Lung (tissue), 12 donors: ENCODE data around the gene ENKD1. TPM values are rescaled to one million over a fixed set of nuclear protein-coding genes. Genes with fewer than 3 reads are reported as not detected.

Experiments
- ATAC-seq: fragments of 200-7000 bp; cut with Tn5 transposase; one replicate; pipeline ENCODE4 v1.9.1; 2020; ENCODE audit warnings: moderate number of reproducible peaks; ENCODE audit not compliant: insufficient read depth, low FRiP score
- DNase-seq, 3 donors: peaks; one replicate each; pipeline ENCODE4 v3.0.0-alpha.2; 2013 to 2017
- H3K27ac ChIP-seq, 2 donors: one replicate each; pipeline ENCODE4 v1.5.1; 2013; ENCODE audit warnings: mild to moderate bottlenecking in 2 of 2, moderate library complexity in 2 of 2, control low read depth in 1 of 2, inconsistent platforms in 1 of 2, low read depth in 1 of 2, low read length in 1 of 2
- H3K27me3 ChIP-seq, 3 donors: one replicate each; pipeline ENCODE4 v1.5.1; 2013; ENCODE audit warnings: low read length in 2 of 3; ENCODE audit not compliant: control insufficient read depth in 3 of 3, insufficient read depth in 3 of 3
- H3K36me3 ChIP-seq, 4 donors: one replicate each; pipeline ENCODE4 v1.5.1; 2013; ENCODE audit warnings: low read length in 4 of 4, mild to moderate bottlenecking in 1 of 4, moderate library complexity in 1 of 4; ENCODE audit not compliant: control insufficient read depth in 4 of 4, insufficient read depth in 4 of 4
- H3K4me1 ChIP-seq, 5 donors: one replicate each; pipeline ENCODE4 v1.5.1; 2013; ENCODE audit warnings: low read length in 5 of 5, mild to moderate bottlenecking in 2 of 5, moderate library complexity in 1 of 5; ENCODE audit not compliant: control insufficient read depth in 5 of 5, insufficient read depth in 5 of 5
- H3K4me3 ChIP-seq: one replicate; pipeline ENCODE4 v1.5.1; 2013; ENCODE audit warnings: mild to moderate bottlenecking, control low read depth, moderate library complexity
- H3K9ac ChIP-seq, 2 donors: one replicate each; pipeline ENCODE4 v1.5.1; 2013; ENCODE audit warnings: low read length in 2 of 2, control low read depth in 1 of 2; ENCODE audit not compliant: insufficient read depth in 1 of 2
- H3K9me3 ChIP-seq, 4 donors: one replicate each; pipeline ENCODE4 v1.5.1; 2013; ENCODE audit warnings: low read length in 3 of 4, mild to moderate bottlenecking in 1 of 4, moderate library complexity in 1 of 4; ENCODE audit not compliant: control insufficient read depth in 4 of 4, insufficient read depth in 3 of 4
- WGBS, 2 donors: extraction: QIAGEN DNeasy Blood & Tissue Kit; methylation state at CpG; one replicate each; pipeline ENCODE4 v1.1.7; 2013; 5-methylcytosine and 5-hydroxymethylcytosine counted together
- polyA plus RNA-seq, 2 donors: library from polyadenylated mRNA; stranded (reverse); fragments of 200-250 nt; gene quantifications; one replicate each; pipeline ENCODE4 v1.2.1, GENCODE V29; 2013
- total RNA-seq, 2 donors: library from RNA; depleted of rRNA in 1 of 2; stranded (reverse); fragments of >200 nt in 1 of 2; gene quantifications; one replicate each; pipeline ENCODE4 v1.2.1, GENCODE V29; 2014 to 2021
- TF ChIP-seq, protein P1 (sequence below): IDR thresholded peaks from 2 replicates; pipeline ENCODE4 v1.5.1; 2012; ENCODE audit warnings: mild to moderate bottlenecking; ENCODE audit errors: control extremely low read depth, extremely low read depth
- donor health status: control.
- donor health status: control.
- donor health status: Bipolar disorder and iron deficiency.
- donor health status: healthy.
- donor health status: DM: yes; HTN: yes; CAD: no.

Gene ENKD1
- total and polyA plus RNA-seq, 4 donors: 24.4 to 35.9 (median 31.1) TPM

DNA sequence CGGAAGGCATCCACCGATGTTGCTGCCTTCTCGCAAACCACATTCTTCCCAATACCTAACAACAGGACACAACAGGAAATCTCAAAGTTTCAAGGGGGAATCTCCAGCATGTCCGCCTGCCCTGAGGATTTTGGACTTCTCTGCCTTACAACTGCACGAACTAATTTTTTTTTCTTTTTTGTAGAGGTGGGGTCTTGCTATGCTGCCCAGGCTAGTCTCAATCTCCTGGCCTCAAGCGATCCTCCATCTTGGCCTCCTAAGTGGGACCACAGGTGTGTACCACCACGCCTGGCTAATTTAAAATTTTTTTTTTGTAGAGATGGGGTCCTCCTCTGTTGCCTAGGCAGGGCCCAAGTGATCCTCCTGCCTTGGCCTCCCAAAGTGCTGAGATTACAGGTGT, 9.4 kb upstream of the ENKD1 start:
- H3K27me3 ChIP-seq: no peaks in the 10 kb centered on the region
- H3K9me3 ChIP-seq: no peaks in the 10 kb centered on the region
- peak overlapping the region in 1 of 2 donors; percentile 7 for H3K27ac ChIP-seq
- no peak overlapping the region for H3K9ac ChIP-seq
- peaks cover 0 to 15% (median 1%) of the 10 kb centered on the region in 4 donors for H3K36me3 ChIP-seq
- no peak for ATAC-seq
- peaks cover 0 to 20% (median 17%) of the 10 kb centered on the region in 5 donors for H3K4me1 ChIP-seq
- WGBS, 2 donors: 96 to 98% methylated on average over 7 of the region's 7 CpGs
- no peak for DNase-seq
- TF ChIP-seq, protein P1, sequence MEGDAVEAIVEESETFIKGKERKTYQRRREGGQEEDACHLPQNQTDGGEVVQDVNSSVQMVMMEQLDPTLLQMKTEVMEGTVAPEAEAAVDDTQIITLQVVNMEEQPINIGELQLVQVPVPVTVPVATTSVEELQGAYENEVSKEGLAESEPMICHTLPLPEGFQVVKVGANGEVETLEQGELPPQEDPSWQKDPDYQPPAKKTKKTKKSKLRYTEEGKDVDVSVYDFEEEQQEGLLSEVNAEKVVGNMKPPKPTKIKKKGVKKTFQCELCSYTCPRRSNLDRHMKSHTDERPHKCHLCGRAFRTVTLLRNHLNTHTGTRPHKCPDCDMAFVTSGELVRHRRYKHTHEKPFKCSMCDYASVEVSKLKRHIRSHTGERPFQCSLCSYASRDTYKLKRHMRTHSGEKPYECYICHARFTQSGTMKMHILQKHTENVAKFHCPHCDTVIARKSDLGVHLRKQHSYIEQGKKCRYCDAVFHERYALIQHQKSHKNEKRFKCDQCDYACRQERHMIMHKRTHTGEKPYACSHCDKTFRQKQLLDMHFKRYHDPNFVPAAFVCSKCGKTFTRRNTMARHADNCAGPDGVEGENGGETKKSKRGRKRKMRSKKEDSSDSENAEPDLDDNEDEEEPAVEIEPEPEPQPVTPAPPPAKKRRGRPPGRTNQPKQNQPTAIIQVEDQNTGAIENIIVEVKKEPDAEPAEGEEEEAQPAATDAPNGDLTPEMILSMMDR: no peak
- no peak overlapping the region for H3K4me3 ChIP-seq

DNA sequence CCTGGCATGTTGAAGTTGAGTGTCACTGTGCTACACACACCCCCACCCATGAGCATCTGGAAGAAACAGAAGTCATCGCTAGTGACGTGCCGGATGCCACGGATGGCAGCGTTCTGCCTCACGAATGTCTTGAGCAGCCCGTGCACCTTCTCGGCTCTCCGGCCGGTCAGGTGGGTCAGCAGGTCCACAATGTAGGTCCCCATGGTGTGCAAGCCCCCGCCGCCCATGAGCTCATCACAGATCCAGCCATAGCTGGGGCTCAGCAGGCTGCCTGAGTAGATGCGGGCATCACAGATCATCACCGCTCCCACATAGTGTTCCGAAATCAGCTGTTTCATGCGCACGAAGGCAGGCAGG, 9.0 kb upstream of the ENKD1 start:
- no peak overlapping the region for H3K4me3 ChIP-seq
- no peak overlapping the region for H3K9ac ChIP-seq
- 95 to 97% methylated on average over 17 of the region's 17 CpGs for WGBS, 2 donors
- H3K9me3 ChIP-seq: no peaks in the 10 kb centered on the region
- peaks cover 0 to 13% (median 1%) of the 10 kb centered on the region in 4 donors for H3K36me3 ChIP-seq
- H3K27ac ChIP-seq: peak overlapping the region in 1 of 2 donors; percentile 7
- peaks cover 0 to 20% (median 17%) of the 10 kb centered on the region in 5 donors for H3K4me1 ChIP-seq
- ATAC-seq (no peak), DNase-seq (no peak)
- TF ChIP-seq, protein P1: no peak
- no peaks in the 10 kb centered on the region for H3K27me3 ChIP-seq

DNA sequence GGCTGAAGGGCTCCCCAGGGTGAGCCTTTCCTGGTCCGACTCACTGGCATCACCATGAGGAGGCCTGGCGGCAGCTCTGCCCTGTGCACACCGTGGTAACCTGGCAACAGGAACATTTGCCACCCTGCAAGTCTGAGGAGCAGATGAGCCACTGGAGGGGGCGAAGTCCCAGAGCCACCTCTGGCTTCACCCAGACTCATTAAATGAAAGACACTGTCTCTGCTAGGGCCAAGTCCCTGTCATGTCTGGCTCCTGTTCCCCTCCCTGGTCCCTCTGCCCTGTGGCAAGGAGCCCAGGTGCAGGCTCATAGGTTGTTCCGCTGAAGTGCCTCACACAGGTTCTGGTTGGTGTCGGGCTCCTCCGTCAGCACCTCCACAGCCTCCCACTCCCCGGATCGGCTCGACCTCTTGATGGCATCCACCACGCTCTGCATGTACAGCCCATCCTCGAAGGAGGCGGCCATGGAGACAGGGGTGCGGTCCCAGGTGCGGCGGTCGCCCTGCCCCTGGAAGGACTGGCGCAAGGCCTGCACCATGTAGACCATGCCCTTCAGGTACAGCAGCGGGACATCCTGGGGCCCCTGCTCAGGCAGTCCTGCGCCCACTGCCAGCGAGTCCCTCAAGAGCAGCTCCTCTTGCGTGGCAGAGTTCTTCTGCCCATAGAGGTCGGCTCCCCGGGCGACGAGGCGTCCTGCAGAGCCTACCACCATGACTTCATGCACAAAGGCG, 8.5 kb upstream of the ENKD1 start:
- Histone ChIP-seq H3K27me3 (no peaks in the 10 kb centered on the region), H3K27ac (peak overlapping the region in 1 of 2 donors; percentile 81), H3K9me3 (no peaks in the 10 kb centered on the region), H3K9ac (no peak overlapping the region), H3K36me3 (peaks cover 0 to 11% (median 1%) of the 10 kb centered on the region in 4 donors), H3K4me1 (peaks cover 0 to 20% (median 17%) of the 10 kb centered on the region in 5 donors), H3K4me3 (no peak overlapping the region)
- 95 to 96% methylated on average over 28 of the region's 28 CpGs for WGBS, 2 donors
- TF ChIP-seq, protein P1: no peak
- ATAC-seq (no peak), DNase-seq (no peak)
